Left hindlimb (tissue), 1 donor: Measurements from ENCODE around the gene NFKB1.

Experiments
- DNase-seq: peaks from one replicate; pipeline ENCODE4 v3.0.0-alpha.2; 2018

Gene NFKB1

DNA sequence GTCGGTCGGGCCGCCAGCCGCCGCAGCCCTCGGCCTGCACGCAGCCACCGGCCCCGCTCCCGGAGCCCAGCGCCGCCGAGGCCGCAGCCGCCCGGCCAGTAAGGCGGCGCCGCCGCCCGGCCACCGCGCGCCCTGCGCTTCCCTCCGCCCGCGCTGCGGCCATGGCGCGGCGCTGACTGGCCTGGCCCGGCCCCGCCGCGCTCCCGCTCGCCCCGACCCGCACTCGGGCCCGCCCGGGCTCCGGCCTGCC lies 213 bp downstream of the NFKB1 start:
- no peak for DNase-seq

DNA sequence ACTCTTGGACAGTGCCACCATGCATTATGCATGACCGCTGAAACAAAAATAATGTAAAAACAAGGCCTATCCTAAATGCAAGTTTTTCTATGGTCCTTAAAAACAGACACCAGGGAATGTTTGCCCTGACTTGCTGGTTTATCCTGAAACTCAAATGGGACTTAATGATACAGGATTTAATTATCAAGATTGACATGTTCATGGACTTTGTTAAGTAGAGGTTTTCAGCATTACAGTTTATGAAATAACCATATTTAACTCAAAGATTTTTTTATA lies 1.3 kb downstream of the NFKB1 start:
- no peak for DNase-seq

DNA sequence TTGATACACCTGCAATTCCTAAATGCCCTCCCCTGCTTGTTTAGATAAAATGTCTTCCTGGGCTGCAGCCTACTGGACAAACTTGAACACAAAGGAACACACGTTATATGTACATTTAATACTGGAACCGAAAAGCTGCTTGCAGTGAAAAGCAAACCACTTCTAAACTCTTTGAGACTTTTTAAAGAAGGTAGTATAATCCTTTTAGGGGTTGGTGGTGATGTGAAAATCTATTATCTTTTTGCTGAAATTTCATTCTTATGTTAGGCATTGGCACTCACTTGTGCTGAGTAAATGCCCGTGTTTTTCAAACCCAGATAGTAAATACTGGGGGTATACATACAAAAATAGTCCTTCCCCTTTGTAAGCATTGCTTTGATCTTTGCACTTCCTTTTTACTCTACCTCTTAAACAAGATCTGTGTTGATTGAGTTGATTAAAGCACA lies 2.2 kb downstream of the NFKB1 start:
- no peak for DNase-seq

DNA sequence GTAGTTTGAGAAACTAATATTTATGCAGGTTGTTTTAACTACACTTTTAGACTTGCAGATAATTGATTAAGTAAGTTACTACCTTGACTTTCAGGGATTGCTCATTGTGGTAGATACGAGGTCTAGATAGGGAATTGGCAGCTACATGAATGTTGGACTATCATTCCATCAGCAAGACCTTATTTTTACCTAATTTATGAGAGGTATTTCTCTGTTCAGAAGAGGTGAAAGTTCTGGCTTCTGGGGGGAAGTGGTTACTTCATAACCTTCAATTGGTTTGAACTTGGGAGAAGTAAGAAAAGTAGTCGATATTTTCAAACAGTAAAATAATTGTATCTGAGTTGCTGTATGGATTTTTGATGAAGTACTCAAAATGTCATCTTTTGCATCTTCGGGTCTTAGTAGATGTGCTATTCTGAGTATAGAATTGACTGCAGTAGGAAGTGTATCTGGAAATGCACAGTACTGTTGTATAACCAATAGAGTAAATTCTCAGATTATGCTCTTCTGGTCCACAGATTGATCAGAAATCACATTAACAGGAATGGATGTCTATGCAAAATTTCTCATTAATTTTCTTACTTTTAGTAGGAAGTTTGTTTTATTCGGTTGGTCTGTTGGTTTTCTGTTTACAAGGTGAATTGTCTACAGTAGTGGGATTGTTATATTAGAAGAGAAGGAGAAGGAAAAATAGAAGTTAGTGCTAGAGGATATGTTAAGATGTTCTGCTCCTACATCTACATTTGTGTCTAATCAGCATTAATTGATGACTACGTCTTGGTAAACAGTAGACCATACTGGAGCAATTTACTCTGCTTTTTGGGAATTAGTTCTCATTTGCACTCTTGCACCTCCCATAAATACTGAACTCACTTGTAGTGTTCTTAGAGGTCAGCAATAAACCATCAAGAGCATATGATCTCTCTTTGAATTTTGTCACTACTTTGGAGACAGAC lies 3.0 kb downstream of the NFKB1 start:
- DNase-seq: no peak

GRCh38 chr4:102504941-102505340 lies 3.8 kb downstream of the NFKB1 start:
- DNase-seq: no peak

- DNase-seq: no peak
Observed at GRCh38 chr4:102505708-102506107, 4.5 kb downstream of the NFKB1 start.

- DNase-seq: no peak
Observed at GRCh38 chr4:102506523-102506922, 5.4 kb downstream of the NFKB1 start.

DNA sequence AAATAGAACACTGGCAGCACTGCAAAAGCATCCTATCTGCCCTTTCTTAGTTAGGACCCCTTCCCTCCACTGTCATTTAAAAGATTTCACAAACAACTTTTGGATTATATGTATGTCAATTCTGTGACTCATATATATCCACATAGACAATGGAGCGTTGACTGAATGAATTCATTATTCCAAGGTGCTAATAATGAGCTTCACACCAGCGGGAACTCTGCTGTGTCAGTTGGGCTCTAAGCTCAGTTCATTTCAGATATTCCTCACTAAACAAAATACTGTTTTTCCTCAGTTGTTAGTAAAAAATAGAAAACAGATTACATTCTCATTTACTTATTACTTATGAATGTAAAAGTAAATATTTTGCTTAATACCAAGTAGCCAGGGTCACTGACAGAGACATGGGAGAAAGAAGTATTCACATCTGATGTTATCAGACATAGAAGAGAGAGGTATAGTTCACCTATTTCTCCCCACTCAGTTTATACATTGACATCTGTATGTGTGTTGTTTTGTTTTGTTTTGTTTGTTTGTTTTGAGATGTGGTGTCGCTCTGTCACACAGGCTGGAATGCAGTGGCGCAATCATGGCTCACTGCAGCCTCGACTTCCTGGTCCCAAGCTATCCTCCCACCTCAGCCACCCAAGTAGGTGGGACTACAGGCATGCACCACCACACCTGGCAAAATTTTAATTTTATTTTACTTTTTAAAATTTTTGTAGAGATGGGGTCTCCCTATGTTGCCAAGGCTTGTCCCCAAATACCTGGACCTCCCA lies 10.9 kb downstream of the NFKB1 start:
- no peak for DNase-seq

- no peak for DNase-seq
Observed at GRCh38 chr4:102514298-102514964, 13.3 kb downstream of the NFKB1 start.

DNA sequence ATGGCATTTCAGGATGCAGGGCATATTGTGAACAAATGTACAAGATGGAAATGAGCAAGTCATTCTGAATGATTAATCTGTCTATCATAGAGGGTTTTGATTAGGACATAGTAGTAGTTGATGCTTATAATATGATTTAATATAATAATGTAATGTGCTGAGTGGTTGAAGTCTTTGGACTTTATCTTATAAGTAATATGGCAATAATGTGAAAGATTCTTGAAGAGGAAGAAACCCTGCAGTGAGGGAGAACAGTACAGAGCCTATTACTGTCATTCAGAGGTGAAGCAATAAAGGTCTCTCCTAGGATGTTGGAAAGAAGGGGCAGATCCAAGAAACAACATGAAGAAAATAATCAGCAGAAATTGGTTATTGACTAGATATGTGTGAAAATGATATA lies 16.6 kb downstream of the NFKB1 start:
- no peak for DNase-seq

DNA sequence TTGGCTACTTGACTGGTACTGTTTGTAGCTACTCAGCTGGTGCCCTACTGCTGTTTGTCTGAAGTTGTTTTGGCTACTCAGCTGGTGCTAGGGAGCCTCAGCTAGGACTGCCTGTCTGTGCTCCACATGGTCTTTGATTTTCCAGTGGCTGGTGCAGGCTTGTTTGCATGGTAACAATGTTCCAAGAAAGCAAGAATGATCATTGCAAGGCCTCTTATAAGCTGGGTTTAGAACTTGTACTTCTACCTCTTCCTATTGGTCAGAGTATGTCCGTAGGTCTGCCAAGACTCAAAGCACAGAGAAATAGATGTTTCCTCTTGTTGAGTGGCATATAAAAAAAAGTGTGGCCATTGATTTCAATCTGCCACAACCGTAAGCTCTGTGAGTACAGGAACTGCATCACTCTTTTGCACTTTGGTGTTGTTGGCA lies 17.6 kb downstream of the NFKB1 start:
- DNase-seq: no peak

GRCh38 chr4:102519925-102520324 lies 18.8 kb downstream of the NFKB1 start:
- DNase-seq: no peak

GRCh38 chr4:102521570-102521969 lies 20.4 kb downstream of the NFKB1 start:
- DNase-seq: no peak

DNA sequence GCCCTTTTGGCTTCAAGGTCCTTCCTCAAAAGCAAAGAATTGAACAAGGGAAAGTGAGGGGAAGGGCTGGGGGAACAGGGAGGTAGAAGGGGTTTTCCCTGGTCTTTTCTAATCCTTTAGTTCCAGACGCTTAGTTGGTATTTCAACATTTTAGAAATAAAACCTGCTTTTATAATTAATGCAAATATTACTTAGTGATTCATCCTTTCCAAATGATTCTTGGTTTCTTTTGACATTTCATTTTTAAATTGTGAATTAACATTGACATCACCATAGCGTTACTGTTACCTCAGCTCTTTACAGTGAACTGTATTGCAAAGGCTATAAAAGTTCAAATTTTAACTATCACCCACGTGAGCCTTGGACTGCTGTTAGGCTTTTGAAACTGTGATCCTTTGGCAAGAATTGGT lies 20.9 kb downstream of the NFKB1 start:
- no peak for DNase-seq

- no peak for DNase-seq
Observed at GRCh38 chr4:102524691-102525090, 23.5 kb downstream of the NFKB1 start.

- no peak for DNase-seq
Observed at GRCh38 chr4:102525097-102525496, 23.9 kb downstream of the NFKB1 start.

- no peak for DNase-seq
Observed at GRCh38 chr4:102525504-102525903, 24.3 kb downstream of the NFKB1 start.

DNA sequence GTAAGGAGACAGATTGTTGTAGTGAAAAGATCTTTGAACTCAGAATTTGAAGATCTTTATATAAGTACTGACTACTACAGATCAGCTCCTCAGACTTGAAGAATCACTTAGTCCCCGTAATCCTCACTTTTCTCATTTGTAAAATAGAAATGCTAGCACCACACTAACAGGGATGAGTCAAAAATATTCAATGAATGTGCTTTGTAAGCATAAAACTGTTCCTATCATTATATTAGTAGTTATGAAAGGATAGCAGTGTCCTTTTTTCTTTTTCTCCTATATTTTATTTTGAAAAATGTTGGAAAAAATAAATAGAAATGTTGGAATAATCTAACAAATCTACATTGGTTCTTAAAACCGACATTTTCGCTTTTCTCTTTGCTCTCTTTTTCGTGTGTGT lies 25.4 kb downstream of the NFKB1 start:
- DNase-seq: no peak

DNA sequence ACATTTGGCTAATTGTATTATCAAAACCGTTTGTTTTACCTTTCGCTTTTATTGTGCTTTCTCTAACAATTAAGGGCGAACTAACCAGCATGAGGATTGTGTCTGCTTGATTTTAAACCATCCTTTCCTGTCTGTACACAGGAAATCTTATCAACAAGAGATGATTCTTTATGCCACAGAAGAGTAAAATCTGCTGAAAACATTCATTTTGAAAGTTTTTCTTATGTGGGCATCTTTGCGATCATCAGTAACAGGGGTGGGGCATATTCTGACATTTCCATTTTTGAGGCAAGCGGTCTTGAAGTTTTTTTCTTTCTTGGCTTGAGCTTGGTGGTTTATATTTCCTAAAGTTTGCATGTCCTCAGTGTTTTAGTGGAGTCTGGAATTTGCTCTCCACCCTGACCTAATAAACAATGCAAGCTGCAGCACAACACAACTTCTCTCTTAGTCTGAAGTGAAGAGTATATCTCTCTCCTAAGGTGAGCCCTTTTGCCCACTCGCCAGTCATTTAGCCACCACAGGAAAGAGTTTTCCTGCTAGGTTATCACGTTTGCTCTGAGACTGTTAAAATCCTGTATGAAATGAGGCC lies 26.6 kb downstream of the NFKB1 start:
- no peak for DNase-seq

DNA sequence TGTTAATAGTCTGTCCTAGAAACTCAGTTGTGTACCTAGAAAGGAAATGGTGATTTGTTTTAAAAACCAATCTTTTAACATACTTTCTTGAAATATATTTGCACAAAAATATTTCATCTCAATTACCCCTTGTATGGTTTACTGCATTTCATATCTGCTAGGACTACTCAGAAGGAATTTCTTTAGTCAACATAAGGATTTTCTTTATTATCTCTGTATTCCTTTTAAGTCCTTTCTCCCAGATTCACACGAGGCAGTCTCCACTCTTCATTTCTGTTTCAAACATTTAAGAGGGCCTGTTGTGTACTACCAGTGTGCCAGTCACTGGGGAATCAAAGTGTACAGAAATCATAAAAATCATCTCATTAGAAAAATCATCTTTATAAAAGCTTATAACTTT lies 28.8 kb downstream of the NFKB1 start:
- DNase-seq: no peak

DNA sequence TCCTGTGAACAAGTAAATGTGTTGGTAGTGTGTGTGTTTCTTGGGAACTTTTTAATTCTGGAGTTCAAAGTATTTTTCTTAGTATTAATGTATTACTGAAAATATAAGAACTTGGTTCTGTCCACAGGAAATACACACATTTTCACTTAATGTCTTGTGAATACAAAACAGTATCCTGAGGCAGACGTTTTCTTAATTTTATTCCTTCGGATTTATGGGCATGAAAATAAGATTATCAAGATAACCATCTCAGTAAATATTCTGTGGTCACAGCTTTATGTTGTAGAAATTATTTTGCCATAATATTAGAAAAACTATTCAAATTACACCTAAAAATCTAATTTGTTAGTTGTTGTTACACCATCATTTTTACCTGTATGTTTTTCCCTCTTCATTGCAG lies 29.8 kb downstream of the NFKB1 start:
- no peak for DNase-seq

GRCh38 chr4:102531462-102531861 lies 30.3 kb downstream of the NFKB1 start:
- DNase-seq: no peak

- DNase-seq: no peak
Observed at GRCh38 chr4:102533348-102533747, 32.2 kb downstream of the NFKB1 start.

- no peak for DNase-seq
Observed at GRCh38 chr4:102533904-102534303, 32.7 kb downstream of the NFKB1 start.
